Caco-2 (cell line): ENCODE measurements around the gene SORL1. TPM values are rescaled to one million over a fixed set of nuclear protein-coding genes. Genes with fewer than 3 reads are reported as not detected.

Experiments used
- BruUV-seq: library from RNA; stranded (reverse); fragments of 400-500 nt; replicated peaks from 2 replicates; lab custom pipeline; 2021; lab: Mats Ljungman, UMichigan
- CTCF ChIA-PET: fragments of 300-600 bp; sonication (Branson Sonifier 250); formaldehyde crosslinking; loops from one replicate; lab custom pipeline; 2022; ENCODE audit warnings: antibody characterized with exemption; lab: Charles Lee
- POLR2A ChIA-PET: fragments of 300-600 bp; sonication (Branson Sonifier 250); formaldehyde crosslinking; loops from one replicate; lab custom pipeline; 2022; ENCODE audit warnings: antibody characterized with exemption; lab: Charles Lee
- DNase-seq, 2 experiments: peaks; one replicate each; pipeline versions ENCODE4 v3.0.0 to v3.0.0-alpha.2; 2020 to 2022
- H3K27me3 ChIP-seq: replicated peaks from 2 replicates; pipeline ENCODE4 v1.6.0; 2011; ENCODE audit warnings: low read length; ENCODE audit not compliant: control insufficient read depth, insufficient read depth
- H3K36me3 ChIP-seq: 2 replicates; pipeline ENCODE4 v1.5.1; 2011; ENCODE audit warnings: low read length; ENCODE audit not compliant: control insufficient read depth, insufficient read depth
- H3K4me1 ChIP-seq: fragments of 250-450 bp; sonication (Bioruptor Pico); 2 replicates; pipeline ENCODE4 v1.5.1; 2020; ENCODE audit warnings: mild to moderate bottlenecking
- H3K4me3 ChIP-seq: 2 replicates; pipeline ENCODE4 v1.5.1; 2011; ENCODE audit warnings: low read depth, mild to moderate bottlenecking, control low read depth, low read length
- H3K9me3 ChIP-seq: fragments of 250-450 bp; sonication (Bioruptor Pico); 2 replicates; pipeline ENCODE4 v1.5.1; 2020; ENCODE audit warnings: mild to moderate bottlenecking, moderate library complexity
- H3K27ac Mint-ChIP-seq: one replicate; pipeline ENCODE4 v1.8.0; 2022; ENCODE audit warnings: mixed read lengths; ENCODE audit not compliant: unreplicated experiment
- H3K27me3 Mint-ChIP-seq: one replicate; pipeline ENCODE4 v1.8.0; 2022; ENCODE audit warnings: mixed read lengths; ENCODE audit not compliant: insufficient read depth, unreplicated experiment
- H3K36me3 Mint-ChIP-seq: one replicate; pipeline ENCODE4 v1.8.0; 2022; ENCODE audit warnings: mild to moderate bottlenecking, mixed read lengths; ENCODE audit not compliant: insufficient read depth, unreplicated experiment
- H3K4me1 Mint-ChIP-seq: one replicate; pipeline ENCODE4 v1.8.0; 2022; ENCODE audit warnings: low read depth, mixed read lengths; ENCODE audit not compliant: unreplicated experiment
- H3K4me3 Mint-ChIP-seq: one replicate; pipeline ENCODE4 v1.8.0; 2022; ENCODE audit warnings: mild to moderate bottlenecking, moderate library complexity, mixed read lengths; ENCODE audit not compliant: unreplicated experiment
- H3K9me3 Mint-ChIP-seq: one replicate; pipeline ENCODE4 v1.8.0; 2022; ENCODE audit warnings: mixed read lengths; ENCODE audit not compliant: unreplicated experiment
- intact Hi-C: fragments of 100-400 bp; cut with micrococcal nuclease; formaldehyde crosslinking; loops from one replicate; pipeline ENCODE4 v1.10.0; 2022; ENCODE audit not compliant: unreplicated experiment
- total RNA-seq: library from RNA; stranded (reverse); gene quantifications from 2 replicates; pipeline ENCODE4 v1.2.3, GENCODE V29; 2022
- TF ChIP-seq, protein P1 (sequence below), 2 experiments: fragments of 200-600 bp in 1 of 2; IDR thresholded peaks; 1 replicate in 1 of 2; 2 replicates in 1 of 2; pipeline versions ENCODE4 v1.5.1 to v1.8.0; 2011 to 2022; ENCODE audit warnings: antibody characterized with exemption in 1 of 2, control low read depth in 1 of 2, inconsistent platforms in 1 of 2, low read depth in 1 of 2, low read length in 1 of 2, mild to moderate bottlenecking in 1 of 2, moderate library complexity in 1 of 2; ENCODE audit not compliant: insufficient read depth in 1 of 2, severe bottlenecking in 1 of 2, unreplicated experiment in 1 of 2

The SORL1 gene
- total RNA-seq, 1 experiment from 2014 or later = 26.3 TPM

DNA sequence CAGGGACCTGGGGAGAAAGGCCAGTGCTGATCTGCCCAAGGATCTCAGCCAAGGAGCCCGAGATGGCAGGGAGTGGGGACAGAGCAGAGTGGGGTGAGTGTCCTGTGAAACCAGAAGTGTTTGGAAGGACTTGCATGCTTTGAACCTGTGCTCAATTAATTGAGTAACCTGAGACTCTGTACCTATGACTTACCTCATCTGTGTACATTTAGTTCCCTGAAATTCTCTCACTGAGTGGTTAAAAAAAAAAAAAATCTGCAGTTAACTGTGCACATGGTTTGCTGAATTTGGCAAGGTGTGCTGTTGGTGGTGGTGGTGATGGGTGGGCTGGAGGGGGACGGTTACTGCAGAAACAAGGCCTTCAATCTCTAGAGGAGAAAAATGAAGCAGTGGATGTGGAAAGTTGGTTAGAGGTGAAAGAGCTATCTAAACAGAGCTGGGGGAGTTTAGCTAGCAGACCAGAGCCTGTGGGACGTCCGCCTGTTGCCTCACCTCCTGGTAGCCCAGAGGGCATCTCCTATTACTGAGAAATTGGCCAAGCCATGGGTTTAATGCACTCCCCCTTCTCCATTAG, 8.9 kb downstream of the SORL1 start:
- DNase-seq = no peak
- POLR2A ChIA-PET = no interaction called here
- H3K9me3 Mint-ChIP-seq = no peaks in the 10 kb centered on the region
- H3K4me1 ChIP-seq = peaks cover 27% of the 10 kb centered on the region
- intact Hi-C loops = no loop called here
- CTCF ChIA-PET = no interaction called here
- no TSS peak for BruUV-seq
- H3K4me3 ChIP-seq = no peak overlapping the region
- no peak overlapping the region for H3K4me3 Mint-ChIP-seq
- H3K27ac Mint-ChIP-seq = no peak overlapping the region
- H3K27me3 ChIP-seq = no peaks in the 10 kb centered on the region
- H3K27me3 Mint-ChIP-seq = no peaks in the 10 kb centered on the region
- H3K9me3 ChIP-seq = no peaks in the 10 kb centered on the region
- TF ChIP-seq, protein P1, sequence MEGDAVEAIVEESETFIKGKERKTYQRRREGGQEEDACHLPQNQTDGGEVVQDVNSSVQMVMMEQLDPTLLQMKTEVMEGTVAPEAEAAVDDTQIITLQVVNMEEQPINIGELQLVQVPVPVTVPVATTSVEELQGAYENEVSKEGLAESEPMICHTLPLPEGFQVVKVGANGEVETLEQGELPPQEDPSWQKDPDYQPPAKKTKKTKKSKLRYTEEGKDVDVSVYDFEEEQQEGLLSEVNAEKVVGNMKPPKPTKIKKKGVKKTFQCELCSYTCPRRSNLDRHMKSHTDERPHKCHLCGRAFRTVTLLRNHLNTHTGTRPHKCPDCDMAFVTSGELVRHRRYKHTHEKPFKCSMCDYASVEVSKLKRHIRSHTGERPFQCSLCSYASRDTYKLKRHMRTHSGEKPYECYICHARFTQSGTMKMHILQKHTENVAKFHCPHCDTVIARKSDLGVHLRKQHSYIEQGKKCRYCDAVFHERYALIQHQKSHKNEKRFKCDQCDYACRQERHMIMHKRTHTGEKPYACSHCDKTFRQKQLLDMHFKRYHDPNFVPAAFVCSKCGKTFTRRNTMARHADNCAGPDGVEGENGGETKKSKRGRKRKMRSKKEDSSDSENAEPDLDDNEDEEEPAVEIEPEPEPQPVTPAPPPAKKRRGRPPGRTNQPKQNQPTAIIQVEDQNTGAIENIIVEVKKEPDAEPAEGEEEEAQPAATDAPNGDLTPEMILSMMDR (IDR thresholded peaks at IDR 0.05; ENCODE audit: insufficient read depth in 1 of 2, low read depth in 1 of 2, low read length in 1 of 2, severe bottlenecking in 1 of 2, unreplicated experiment in 1 of 2) = no peak
- H3K4me1 Mint-ChIP-seq = peaks cover 25% of the 10 kb centered on the region
- H3K36me3 ChIP-seq = no peaks in the 10 kb centered on the region
- H3K36me3 Mint-ChIP-seq = no peaks in the 10 kb centered on the region

DNA sequence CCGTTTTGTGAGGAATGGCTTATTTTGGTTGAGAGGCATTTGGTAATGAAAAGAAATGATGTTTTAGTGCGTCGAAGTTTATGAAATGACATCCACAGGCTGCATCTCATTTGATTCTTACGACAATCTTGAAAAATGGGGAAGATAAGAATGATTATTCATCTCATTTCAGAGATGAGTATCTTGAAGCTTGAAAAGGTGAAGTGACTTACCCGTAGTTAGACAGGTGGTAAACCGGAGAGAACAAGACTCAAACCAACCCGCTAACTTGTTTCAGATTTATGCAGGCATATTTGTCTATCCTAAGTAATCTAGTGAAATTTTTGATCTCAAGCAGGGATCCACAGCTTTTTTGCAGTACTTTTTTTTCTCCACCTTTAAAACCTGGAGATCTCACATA, 9.7 kb downstream of the SORL1 start:
- Mint-ChIP-seq H3K27ac (no peak overlapping the region), H3K27me3 (no peaks in the 10 kb centered on the region), H3K4me3 (no peak overlapping the region), H3K9me3 (no peaks in the 10 kb centered on the region), H3K4me1 (peaks cover 31% of the 10 kb centered on the region), H3K36me3 (no peaks in the 10 kb centered on the region)
- Histone ChIP-seq H3K27me3 (no peaks in the 10 kb centered on the region), H3K4me1 (peaks cover 35% of the 10 kb centered on the region), H3K9me3 (no peaks in the 10 kb centered on the region), H3K4me3 (no peak overlapping the region), H3K36me3 (no peaks in the 10 kb centered on the region)
- no TSS peak for BruUV-seq
- CTCF ChIA-PET = no interaction called here
- intact Hi-C loops = no loop called here
- POLR2A ChIA-PET = no interaction called here
- DNase-seq = no peak
- TF ChIP-seq, protein P1 (IDR thresholded peaks at IDR 0.05; ENCODE audit: insufficient read depth in 1 of 2, low read depth in 1 of 2, low read length in 1 of 2, severe bottlenecking in 1 of 2, unreplicated experiment in 1 of 2) = no peak

DNA sequence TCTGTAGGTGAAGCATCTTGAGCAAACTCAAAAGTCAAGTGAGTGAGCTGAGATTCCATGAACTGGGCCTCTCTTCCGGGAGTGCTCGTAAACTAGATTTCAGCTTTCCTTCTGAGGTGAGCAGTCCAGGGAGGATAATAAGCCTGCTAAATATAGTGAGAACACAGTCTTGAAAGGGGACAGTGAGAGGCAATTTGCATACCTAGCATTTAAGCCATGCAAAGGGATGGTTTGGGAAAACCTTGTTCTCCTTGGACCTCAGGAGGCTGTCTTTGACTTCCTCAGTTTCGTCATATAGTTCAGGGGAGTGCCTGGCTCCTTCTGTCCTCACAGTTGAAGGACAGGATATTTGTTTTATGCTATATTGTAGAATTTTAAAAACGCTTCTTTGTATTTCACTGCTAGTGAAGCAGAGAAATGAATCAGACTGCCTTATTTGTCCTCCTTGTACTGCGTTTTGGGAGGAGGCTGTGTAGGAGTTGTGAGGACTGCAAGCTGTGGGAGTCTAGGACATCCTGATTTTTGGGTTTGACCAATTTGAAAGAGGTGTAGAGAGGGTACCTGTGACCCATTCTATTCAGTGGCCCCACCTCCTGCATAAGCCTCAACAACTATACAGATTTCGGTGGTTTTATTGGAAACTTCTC, 11.7 kb downstream of the SORL1 start:
- CTCF ChIA-PET = no interaction called here
- Mint-ChIP-seq H3K27me3 (no peaks in the 10 kb centered on the region), H3K27ac (no peak overlapping the region), H3K9me3 (no peaks in the 10 kb centered on the region), H3K36me3 (no peaks in the 10 kb centered on the region), H3K4me1 (peaks cover 40% of the 10 kb centered on the region), H3K4me3 (no peak overlapping the region)
- H3K27me3 ChIP-seq = no peaks in the 10 kb centered on the region
- DNase-seq = no peak
- TF ChIP-seq, protein P1 (IDR thresholded peaks at IDR 0.05; ENCODE audit: insufficient read depth in 1 of 2, low read depth in 1 of 2, low read length in 1 of 2, severe bottlenecking in 1 of 2, unreplicated experiment in 1 of 2) = no peak
- intact Hi-C loops = no loop called here
- no TSS peak for BruUV-seq
- H3K36me3 ChIP-seq = no peaks in the 10 kb centered on the region
- no peaks in the 10 kb centered on the region for H3K9me3 ChIP-seq
- POLR2A ChIA-PET = no interaction called here
- no peak overlapping the region for H3K4me3 ChIP-seq
- H3K4me1 ChIP-seq = peaks cover 48% of the 10 kb centered on the region
